Caco-2 (cell line): Measurements from ENCODE around the gene MYO5B. TPM values are rescaled to one million over a fixed set of nuclear protein-coding genes. Genes with fewer than 3 reads are reported as not detected.

Source experiments
- BruUV-seq: library from RNA; stranded (reverse); fragments of 400-500 nt; replicated peaks from 2 replicates; lab custom pipeline; 2021; lab: Mats Ljungman, UMichigan
- CTCF ChIA-PET: fragments of 300-600 bp; sonication (Branson Sonifier 250); formaldehyde crosslinking; loops from one replicate; lab custom pipeline; 2022; ENCODE audit warnings: antibody characterized with exemption; lab: Charles Lee
- POLR2A ChIA-PET: fragments of 300-600 bp; sonication (Branson Sonifier 250); formaldehyde crosslinking; loops from one replicate; lab custom pipeline; 2022; ENCODE audit warnings: antibody characterized with exemption; lab: Charles Lee
- DNase-seq, 2 experiments: peaks; one replicate each; pipeline versions ENCODE4 v3.0.0 to v3.0.0-alpha.2; 2020 to 2022
- H3K27me3 ChIP-seq: replicated peaks from 2 replicates; pipeline ENCODE4 v1.6.0; 2011; ENCODE audit warnings: low read length; ENCODE audit not compliant: control insufficient read depth, insufficient read depth
- H3K36me3 ChIP-seq: 2 replicates; pipeline ENCODE4 v1.5.1; 2011; ENCODE audit warnings: low read length; ENCODE audit not compliant: control insufficient read depth, insufficient read depth
- H3K4me1 ChIP-seq: fragments of 250-450 bp; sonication (Bioruptor Pico); 2 replicates; pipeline ENCODE4 v1.5.1; 2020; ENCODE audit warnings: mild to moderate bottlenecking
- H3K4me3 ChIP-seq: 2 replicates; pipeline ENCODE4 v1.5.1; 2011; ENCODE audit warnings: low read depth, mild to moderate bottlenecking, control low read depth, low read length
- H3K9me3 ChIP-seq: fragments of 250-450 bp; sonication (Bioruptor Pico); 2 replicates; pipeline ENCODE4 v1.5.1; 2020; ENCODE audit warnings: mild to moderate bottlenecking, moderate library complexity
- H3K27ac Mint-ChIP-seq: one replicate; pipeline ENCODE4 v1.8.0; 2022; ENCODE audit warnings: mixed read lengths; ENCODE audit not compliant: unreplicated experiment
- H3K27me3 Mint-ChIP-seq: one replicate; pipeline ENCODE4 v1.8.0; 2022; ENCODE audit warnings: mixed read lengths; ENCODE audit not compliant: insufficient read depth, unreplicated experiment
- H3K36me3 Mint-ChIP-seq: one replicate; pipeline ENCODE4 v1.8.0; 2022; ENCODE audit warnings: mild to moderate bottlenecking, mixed read lengths; ENCODE audit not compliant: insufficient read depth, unreplicated experiment
- H3K4me1 Mint-ChIP-seq: one replicate; pipeline ENCODE4 v1.8.0; 2022; ENCODE audit warnings: low read depth, mixed read lengths; ENCODE audit not compliant: unreplicated experiment
- H3K4me3 Mint-ChIP-seq: one replicate; pipeline ENCODE4 v1.8.0; 2022; ENCODE audit warnings: mild to moderate bottlenecking, moderate library complexity, mixed read lengths; ENCODE audit not compliant: unreplicated experiment
- H3K9me3 Mint-ChIP-seq: one replicate; pipeline ENCODE4 v1.8.0; 2022; ENCODE audit warnings: mixed read lengths; ENCODE audit not compliant: unreplicated experiment
- intact Hi-C: fragments of 100-400 bp; cut with micrococcal nuclease; formaldehyde crosslinking; loops from one replicate; pipeline ENCODE4 v1.10.0; 2022; ENCODE audit not compliant: unreplicated experiment
- total RNA-seq: library from RNA; stranded (reverse); gene quantifications from 2 replicates; pipeline ENCODE4 v1.2.3, GENCODE V29; 2022
- TF ChIP-seq, protein P1 (sequence below), 2 experiments: fragments of 200-600 bp in 1 of 2; IDR thresholded peaks; 1 replicate in 1 of 2; 2 replicates in 1 of 2; pipeline versions ENCODE4 v1.5.1 to v1.8.0; 2011 to 2022; ENCODE audit warnings: antibody characterized with exemption in 1 of 2, control low read depth in 1 of 2, inconsistent platforms in 1 of 2, low read depth in 1 of 2, low read length in 1 of 2, mild to moderate bottlenecking in 1 of 2, moderate library complexity in 1 of 2; ENCODE audit not compliant: insufficient read depth in 1 of 2, severe bottlenecking in 1 of 2, unreplicated experiment in 1 of 2

Gene MYO5B
- total RNA-seq, 1 experiment from 2014 or later = 28.3 TPM

DNA sequence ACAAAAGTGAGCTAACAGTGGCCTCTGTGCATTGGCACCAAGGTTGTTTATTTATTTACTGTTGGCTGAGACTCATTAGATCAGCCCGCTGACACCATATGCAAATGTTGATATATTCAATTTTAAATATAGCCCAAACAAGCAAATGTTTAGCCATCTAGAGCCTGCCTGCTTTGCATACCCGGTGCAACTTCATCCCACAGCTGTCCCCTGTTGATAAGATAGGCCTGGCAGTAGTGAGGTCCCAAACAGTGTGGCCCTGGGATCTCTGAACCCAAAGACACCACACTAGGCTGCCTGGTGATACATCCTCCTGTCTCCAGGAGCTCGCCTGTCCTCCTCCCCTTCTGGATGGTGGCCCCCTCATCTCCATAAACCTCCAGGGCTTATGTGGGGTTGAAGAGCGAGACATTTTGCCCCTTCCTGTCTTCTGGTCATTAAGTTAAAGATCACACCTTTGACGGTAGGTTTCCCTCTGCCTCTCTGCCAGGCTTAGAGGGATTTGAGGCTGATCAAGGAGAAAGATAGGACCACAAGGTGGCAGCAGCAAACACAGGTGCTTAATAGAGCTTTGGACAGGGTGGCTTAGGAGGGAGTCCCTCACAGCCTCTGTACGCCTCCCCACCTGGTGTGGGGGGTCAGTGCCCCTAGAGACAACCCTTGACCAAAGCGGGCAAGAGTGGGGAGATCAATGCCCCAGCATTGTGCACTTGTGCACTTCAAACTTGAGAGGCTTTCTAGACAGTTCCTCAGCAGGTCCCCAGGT, 23.7 kb upstream of the MYO5B start:
- H3K9me3 ChIP-seq = no peaks in the 10 kb centered on the region
- BruUV-seq = no TSS peak
- H3K27me3 Mint-ChIP-seq = no peaks in the 10 kb centered on the region
- H3K9me3 Mint-ChIP-seq = no peaks in the 10 kb centered on the region
- intact Hi-C loops = no loop called here
- H3K36me3 ChIP-seq = no peaks in the 10 kb centered on the region
- peaks cover 4% of the 10 kb centered on the region for H3K36me3 Mint-ChIP-seq
- H3K4me3 ChIP-seq = no peak overlapping the region
- H3K4me1 Mint-ChIP-seq = no peaks in the 10 kb centered on the region
- H3K27ac Mint-ChIP-seq = no peak overlapping the region
- H3K27me3 ChIP-seq = no peaks in the 10 kb centered on the region
- no peaks in the 10 kb centered on the region for H3K4me1 ChIP-seq
- no peak for DNase-seq
- TF ChIP-seq, protein P1, sequence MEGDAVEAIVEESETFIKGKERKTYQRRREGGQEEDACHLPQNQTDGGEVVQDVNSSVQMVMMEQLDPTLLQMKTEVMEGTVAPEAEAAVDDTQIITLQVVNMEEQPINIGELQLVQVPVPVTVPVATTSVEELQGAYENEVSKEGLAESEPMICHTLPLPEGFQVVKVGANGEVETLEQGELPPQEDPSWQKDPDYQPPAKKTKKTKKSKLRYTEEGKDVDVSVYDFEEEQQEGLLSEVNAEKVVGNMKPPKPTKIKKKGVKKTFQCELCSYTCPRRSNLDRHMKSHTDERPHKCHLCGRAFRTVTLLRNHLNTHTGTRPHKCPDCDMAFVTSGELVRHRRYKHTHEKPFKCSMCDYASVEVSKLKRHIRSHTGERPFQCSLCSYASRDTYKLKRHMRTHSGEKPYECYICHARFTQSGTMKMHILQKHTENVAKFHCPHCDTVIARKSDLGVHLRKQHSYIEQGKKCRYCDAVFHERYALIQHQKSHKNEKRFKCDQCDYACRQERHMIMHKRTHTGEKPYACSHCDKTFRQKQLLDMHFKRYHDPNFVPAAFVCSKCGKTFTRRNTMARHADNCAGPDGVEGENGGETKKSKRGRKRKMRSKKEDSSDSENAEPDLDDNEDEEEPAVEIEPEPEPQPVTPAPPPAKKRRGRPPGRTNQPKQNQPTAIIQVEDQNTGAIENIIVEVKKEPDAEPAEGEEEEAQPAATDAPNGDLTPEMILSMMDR (IDR thresholded peaks at IDR 0.05; ENCODE audit: insufficient read depth in 1 of 2, low read depth in 1 of 2, low read length in 1 of 2, severe bottlenecking in 1 of 2, unreplicated experiment in 1 of 2) = no peak
- no peak overlapping the region for H3K4me3 Mint-ChIP-seq
- CTCF ChIA-PET = no interaction called here
- POLR2A ChIA-PET = no interaction called here

DNA sequence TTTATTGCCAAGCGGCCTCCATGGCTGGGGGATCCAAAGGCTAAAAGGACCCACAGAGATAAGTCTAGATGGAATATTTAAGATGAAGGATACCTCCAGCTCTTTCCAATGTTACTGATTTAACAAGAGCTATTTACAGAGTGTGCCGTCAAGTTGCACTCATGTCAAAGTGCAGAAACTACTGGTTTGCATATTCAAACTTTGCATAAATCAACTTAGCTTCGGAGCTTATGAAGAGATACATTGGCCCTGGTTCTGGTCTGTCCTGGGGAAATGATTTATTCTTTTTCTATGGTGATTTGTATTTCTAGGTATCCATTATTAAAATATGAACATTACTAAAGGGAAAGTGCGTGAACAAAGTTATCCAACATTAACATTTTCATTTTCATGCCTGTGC, 14.4 kb upstream of the MYO5B start:
- Histone ChIP-seq H3K4me3 (no peak overlapping the region), H3K27me3 (no peaks in the 10 kb centered on the region), H3K36me3 (no peaks in the 10 kb centered on the region), H3K9me3 (no peaks in the 10 kb centered on the region), H3K4me1 (no peaks in the 10 kb centered on the region)
- intact Hi-C loops = loop anchor here (10.0 kb wide), 1 partner anchor 265 kb away; no protein-coding TSS in a partner anchor
- Mint-ChIP-seq H3K27me3 (no peaks in the 10 kb centered on the region), H3K4me3 (no peak overlapping the region), H3K9me3 (no peaks in the 10 kb centered on the region), H3K27ac (no peak overlapping the region), H3K4me1 (no peaks in the 10 kb centered on the region), H3K36me3 (no peaks in the 10 kb centered on the region)
- BruUV-seq = no TSS peak
- POLR2A ChIA-PET = no interaction called here
- no peak for DNase-seq
- TF ChIP-seq, protein P1 (IDR thresholded peaks at IDR 0.05; ENCODE audit: insufficient read depth in 1 of 2, low read depth in 1 of 2, low read length in 1 of 2, severe bottlenecking in 1 of 2, unreplicated experiment in 1 of 2) = no peak
- CTCF ChIA-PET = no interaction called here

DNA sequence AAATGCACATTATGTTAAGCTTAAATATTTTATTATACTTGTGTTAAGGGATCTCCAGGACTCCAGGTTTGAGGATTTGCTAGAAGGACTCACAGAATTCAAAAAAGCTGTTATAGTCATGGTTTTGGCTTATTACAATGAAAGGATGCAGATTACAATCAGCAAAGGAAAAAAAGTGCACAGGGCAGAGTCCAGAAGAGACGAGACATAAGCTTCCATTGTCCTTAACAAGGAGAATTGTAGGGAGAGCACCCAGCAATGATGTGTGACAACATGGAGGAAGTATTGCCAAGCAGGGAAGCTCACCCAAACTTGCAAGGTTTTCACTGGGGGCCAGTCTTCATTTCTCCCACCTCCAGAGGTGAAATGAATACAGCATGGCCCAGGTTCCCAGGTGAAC, 12.8 kb upstream of the MYO5B start:
- no TSS peak for BruUV-seq
- Histone ChIP-seq H3K4me3 (no peak overlapping the region), H3K36me3 (no peaks in the 10 kb centered on the region), H3K9me3 (no peaks in the 10 kb centered on the region), H3K4me1 (no peaks in the 10 kb centered on the region), H3K27me3 (no peaks in the 10 kb centered on the region)
- intact Hi-C loops = loop anchor here (10.0 kb wide), 1 partner anchor 263 kb away; no protein-coding TSS in a partner anchor
- Mint-ChIP-seq H3K27ac (no peak overlapping the region), H3K36me3 (no peaks in the 10 kb centered on the region), H3K27me3 (no peaks in the 10 kb centered on the region), H3K9me3 (no peaks in the 10 kb centered on the region), H3K4me1 (no peaks in the 10 kb centered on the region), H3K4me3 (no peak overlapping the region)
- ChIA-PET POLR2A (no interaction called here), CTCF (no interaction called here)
- TF ChIP-seq, protein P1 (IDR thresholded peaks at IDR 0.05; ENCODE audit: insufficient read depth in 1 of 2, low read depth in 1 of 2, low read length in 1 of 2, severe bottlenecking in 1 of 2, unreplicated experiment in 1 of 2) = no peak
- no peak for DNase-seq
